ENCODE results near the gene ROBO4. TPM values are rescaled to one million over a fixed set of nuclear protein-coding genes. Genes with fewer than 3 reads are reported as not detected.

Gene ROBO4
- total RNA-seq, 1 experiment from 2014 or later, result not detected

- Histone ChIP-seq H2AFZ (ENCODE audit: low read depth, low read length, poor library complexity, severe bottlenecking) (no peak overlapping the region), H3K27me3 (ENCODE audit: insufficient read depth, low read length) (no peaks in the 10 kb centered on the region), H3K9ac (ENCODE audit: low read length) (no peak overlapping the region), H3K36me3 (ENCODE audit: control insufficient read depth in 1 of 2, insufficient read depth in 2 of 2, low read length in 2 of 2) (no peaks in the 10 kb centered on the region), H3K4me3 (replicated peaks in 1 of 2; ENCODE audit: low read depth in 1 of 2, low read length in 2 of 2) (no peak overlapping the region), H3K27ac (ENCODE audit: low read depth, low read length) (no peak overlapping the region), H3K9me2 (ENCODE audit: insufficient read depth) (no peaks in the 10 kb centered on the region), H3K4me1 (ENCODE audit: control insufficient read depth in 1 of 2, insufficient read depth in 2 of 2, low read length in 2 of 2) (peaks cover 0 to 5% of the 10 kb centered on the region in 2 experiments; a peak in 1 of 4 replicates), H4K20me1 (ENCODE audit: insufficient read depth) (no peaks in the 10 kb centered on the region), H3K9me3 (ENCODE audit: control insufficient read depth in 1 of 2, insufficient read depth in 1 of 2, low read depth in 1 of 2, low read length in 2 of 2) (no peaks in the 10 kb centered on the region), H3K79me2 (ENCODE audit: insufficient read depth, low read length) (no peaks in the 10 kb centered on the region), H3K4me2 (ENCODE audit: low read length) (no peak overlapping the region)
- DNase-seq (ENCODE audit: low read depth, low spot score), result no peak
- RAD21 ChIA-PET (ENCODE audit: low non-redundant PET in 1 of 2, low total read pairs in 2 of 2, uncharacterized antibody in 2 of 2, unreplicated experiment in 2 of 2), result no interaction called here
- ATAC-seq, result no peak
- TF ChIP-seq FOSL1 (IDR thresholded peaks at IDR 0.05; ENCODE audit: low read depth) (no peak), JUND (IDR thresholded peaks at IDR 0.05) (no peak), CEBPB (IDR thresholded peaks at IDR 0.05; ENCODE audit: low read depth) (no peak), ZFX (IDR thresholded peaks at IDR 0.05) (no peak), CBX3 (IDR thresholded peaks at IDR 0.05; ENCODE audit: low read depth) (no peak)
- POLR2A ChIA-PET, result no interaction called here
- CTCF ChIA-PET, result no interaction called here
- intact Hi-C loops (cut with micrococcal nuclease), result no loop called here
- BruUV-seq (replicated peaks), result no TSS peak
These were observed 39.8 kb upstream of the ROBO4 start for GRCh38 chr11:124937336-124937935.

- Histone ChIP-seq H3K9me2 (ENCODE audit: insufficient read depth) (no peaks in the 10 kb centered on the region), H3K4me3 (replicated peaks in 1 of 2; ENCODE audit: low read depth in 1 of 2, low read length in 2 of 2) (no peak within 1 kb of the TSS), H3K9ac (ENCODE audit: low read length) (no peak within 1 kb of the TSS), H3K9me3 (ENCODE audit: control insufficient read depth in 1 of 2, insufficient read depth in 1 of 2, low read depth in 1 of 2, low read length in 2 of 2) (no peaks in the 10 kb centered on the region), H3K36me3 (ENCODE audit: control insufficient read depth in 1 of 2, insufficient read depth in 2 of 2, low read length in 2 of 2) (no peaks in the 10 kb centered on the region), H3K4me2 (ENCODE audit: low read length) (peak within 1 kb of the TSS; percentile 4; the same call in 1 of the 2 replicates), H3K27me3 (ENCODE audit: insufficient read depth, low read length) (no peaks in the 10 kb centered on the region), H3K79me2 (ENCODE audit: insufficient read depth, low read length) (no peaks in the 10 kb centered on the region), H3K27ac (ENCODE audit: low read depth, low read length) (no peak within 1 kb of the TSS), H2AFZ (ENCODE audit: low read depth, low read length, poor library complexity, severe bottlenecking) (no peak within 1 kb of the TSS), H3K4me1 (ENCODE audit: control insufficient read depth in 1 of 2, insufficient read depth in 2 of 2, low read length in 2 of 2) (peaks cover 0 to 5% of the 10 kb centered on the region in 2 experiments; a peak in 1 of 4 replicates), H4K20me1 (ENCODE audit: insufficient read depth) (no peaks in the 10 kb centered on the region)
- intact Hi-C loops (cut with micrococcal nuclease), result no loop called here
- BruUV-seq (replicated peaks), result no TSS peak
- ChIA-PET POLR2A (interaction anchor here (1.4 kb wide), 1 partner anchor 60 kb away, joined by 4 read pairs; no protein-coding TSS in a partner anchor), RAD21 (ENCODE audit: low non-redundant PET in 1 of 2, low total read pairs in 2 of 2, uncharacterized antibody in 2 of 2, unreplicated experiment in 2 of 2) (no interaction called here), CTCF (no interaction called here)
- DNase-seq (ENCODE audit: low read depth, low spot score) (no peak), ATAC-seq (no peak)
- no peak for TF ChIP-seq SP1 (IDR thresholded peaks at IDR 0.05; ENCODE audit: low read depth)
- no peak for TF ChIP-seq TCF7L2 (IDR thresholded peaks at IDR 0.05; ENCODE audit: borderline replicate concordance, extremely low read depth, insufficient read depth, insufficient read length)
- no peak for TF ChIP-seq POLR2A (IDR thresholded peaks at IDR 0.05; ENCODE audit: borderline replicate concordance, extremely low read depth, insufficient read depth, insufficient read length)
- TF ChIP-seq RAD21 (IDR thresholded peaks at IDR 0.05; ENCODE audit: low read depth), result no peak
- no peak for TF ChIP-seq CBX3 (IDR thresholded peaks at IDR 0.05; ENCODE audit: low read depth)
- TF ChIP-seq, protein P1, sequence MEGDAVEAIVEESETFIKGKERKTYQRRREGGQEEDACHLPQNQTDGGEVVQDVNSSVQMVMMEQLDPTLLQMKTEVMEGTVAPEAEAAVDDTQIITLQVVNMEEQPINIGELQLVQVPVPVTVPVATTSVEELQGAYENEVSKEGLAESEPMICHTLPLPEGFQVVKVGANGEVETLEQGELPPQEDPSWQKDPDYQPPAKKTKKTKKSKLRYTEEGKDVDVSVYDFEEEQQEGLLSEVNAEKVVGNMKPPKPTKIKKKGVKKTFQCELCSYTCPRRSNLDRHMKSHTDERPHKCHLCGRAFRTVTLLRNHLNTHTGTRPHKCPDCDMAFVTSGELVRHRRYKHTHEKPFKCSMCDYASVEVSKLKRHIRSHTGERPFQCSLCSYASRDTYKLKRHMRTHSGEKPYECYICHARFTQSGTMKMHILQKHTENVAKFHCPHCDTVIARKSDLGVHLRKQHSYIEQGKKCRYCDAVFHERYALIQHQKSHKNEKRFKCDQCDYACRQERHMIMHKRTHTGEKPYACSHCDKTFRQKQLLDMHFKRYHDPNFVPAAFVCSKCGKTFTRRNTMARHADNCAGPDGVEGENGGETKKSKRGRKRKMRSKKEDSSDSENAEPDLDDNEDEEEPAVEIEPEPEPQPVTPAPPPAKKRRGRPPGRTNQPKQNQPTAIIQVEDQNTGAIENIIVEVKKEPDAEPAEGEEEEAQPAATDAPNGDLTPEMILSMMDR (IDR thresholded peaks at IDR 0.05 in 2 of 3, conservative IDR thresholded peaks at IDR 0.05 in 1 of 3; ENCODE audit: borderline replicate concordance in 1 of 3, insufficient read depth in 1 of 3, low read depth in 2 of 3, low read length in 2 of 3), result no peak
- TF ChIP-seq, protein P2, sequence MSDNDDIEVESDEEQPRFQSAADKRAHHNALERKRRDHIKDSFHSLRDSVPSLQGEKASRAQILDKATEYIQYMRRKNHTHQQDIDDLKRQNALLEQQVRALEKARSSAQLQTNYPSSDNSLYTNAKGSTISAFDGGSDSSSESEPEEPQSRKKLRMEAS (IDR thresholded peaks at IDR 0.05), result no peak
- TF ChIP-seq FOSL1 (IDR thresholded peaks at IDR 0.05; ENCODE audit: low read depth), result no peak
- no peak for TF ChIP-seq SIN3A (IDR thresholded peaks at IDR 0.05; ENCODE audit: low read depth)
- no peak for TF ChIP-seq SRF (IDR thresholded peaks at IDR 0.05; ENCODE audit: low read depth)
- TF ChIP-seq YY1 (IDR thresholded peaks at IDR 0.05; ENCODE audit: extremely low read depth, insufficient replicate concordance, low read depth, low read length), result no peak
- no peak for TF ChIP-seq ELF1 (IDR thresholded peaks at IDR 0.05; ENCODE audit: borderline replicate concordance, low read depth)
These were observed 38.2 kb upstream of the ROBO4 start, which contains the start of gene HEPACAM for GRCh38 chr11:124935548-124936514. Gene HEPACAM (minus strand): TSS chr11:124936047. CDS start chr11:124936006, 41 bp downstream.

Data from HCT116 (cell line).